Measurements from ENCODE around the gene INSIG1.

The INSIG1 gene

GRCh38 chr7:155356323-155357105 lies 58.8 kb downstream of the INSIG1 start:
- H2AFZ ChIP-seq (ENCODE audit: low read length), result no peak overlapping the region
- no peaks in the 10 kb centered on the region for H3K9me2 ChIP-seq (replicated peaks; ENCODE audit: low read depth, low read length)
- H3K36me3 ChIP-seq (ENCODE audit: insufficient read depth, low read length), result no peaks in the 10 kb centered on the region
- peaks cover 6% of the 10 kb centered on the region for H3F3A ChIP-seq (ENCODE audit: low read depth)
- no peaks in the 10 kb centered on the region for H3K27me3 ChIP-seq (ENCODE audit: insufficient read depth, low read length, poor library complexity, severe bottlenecking)
- peaks cover 39% of the 10 kb centered on the region for H3K4me1 ChIP-seq (ENCODE audit: insufficient read depth, low read length, poor library complexity, severe bottlenecking)
- H3K4me3 ChIP-seq (ENCODE audit: low read length, poor library complexity, severe bottlenecking), result no peak overlapping the region
- H3K9me3 ChIP-seq (ENCODE audit: insufficient read depth, low read depth, low read length), result no peaks in the 10 kb centered on the region
- H3K79me2 ChIP-seq (ENCODE audit: insufficient read depth, low read length), result no peaks in the 10 kb centered on the region
- H4K20me1 ChIP-seq (ENCODE audit: insufficient read depth, low read length, poor library complexity, severe bottlenecking), result no peaks in the 10 kb centered on the region
- no peak overlapping the region for H3K4me2 ChIP-seq (ENCODE audit: low read depth, low read length, poor library complexity, severe bottlenecking)
- no peak overlapping the region for H3K9ac ChIP-seq (ENCODE audit: low read depth, low read length, poor library complexity, severe bottlenecking)
- peak; percentile 64 for TF ChIP-seq CTCF (conservative IDR thresholded peaks at IDR 0.05; ENCODE audit: low read length)
- no peak for TF ChIP-seq EZH2phosphoT487 (IDR thresholded peaks at IDR 0.05; ENCODE audit: borderline replicate concordance)

GRCh38 chr7:155357573-155358041 lies 59.9 kb downstream of the INSIG1 start:
- Histone ChIP-seq H3K79me2 (ENCODE audit: insufficient read depth, low read length) (no peaks in the 10 kb centered on the region), H3K36me3 (ENCODE audit: insufficient read depth, low read length) (no peaks in the 10 kb centered on the region), H2AFZ (ENCODE audit: low read length) (no peak overlapping the region), H3K9ac (ENCODE audit: low read depth, low read length, poor library complexity, severe bottlenecking) (no peak overlapping the region), H4K20me1 (ENCODE audit: insufficient read depth, low read length, poor library complexity, severe bottlenecking) (no peaks in the 10 kb centered on the region), H3F3A (ENCODE audit: low read depth) (peaks cover 6% of the 10 kb centered on the region), H3K4me3 (ENCODE audit: low read length, poor library complexity, severe bottlenecking) (no peak overlapping the region), H3K4me2 (ENCODE audit: low read depth, low read length, poor library complexity, severe bottlenecking) (no peak overlapping the region), H3K27me3 (ENCODE audit: insufficient read depth, low read length, poor library complexity, severe bottlenecking) (no peaks in the 10 kb centered on the region), H3K9me3 (ENCODE audit: insufficient read depth, low read depth, low read length) (no peaks in the 10 kb centered on the region), H3K4me1 (ENCODE audit: insufficient read depth, low read length, poor library complexity, severe bottlenecking) (peaks cover 49% of the 10 kb centered on the region), H3K9me2 (replicated peaks; ENCODE audit: low read depth, low read length) (no peaks in the 10 kb centered on the region)
- TF ChIP-seq EZH2phosphoT487 (IDR thresholded peaks at IDR 0.05; ENCODE audit: borderline replicate concordance) (no peak), CTCF (conservative IDR thresholded peaks at IDR 0.05; ENCODE audit: low read length) (no peak)

- Histone ChIP-seq H3F3A (ENCODE audit: low read depth) (peaks cover 6% of the 10 kb centered on the region), H3K4me3 (ENCODE audit: low read length, poor library complexity, severe bottlenecking) (no peak overlapping the region), H3K4me2 (ENCODE audit: low read depth, low read length, poor library complexity, severe bottlenecking) (no peak overlapping the region), H4K20me1 (ENCODE audit: insufficient read depth, low read length, poor library complexity, severe bottlenecking) (no peaks in the 10 kb centered on the region), H3K9me3 (ENCODE audit: insufficient read depth, low read depth, low read length) (no peaks in the 10 kb centered on the region), H3K27me3 (ENCODE audit: insufficient read depth, low read length, poor library complexity, severe bottlenecking) (no peaks in the 10 kb centered on the region), H2AFZ (ENCODE audit: low read length) (no peak overlapping the region), H3K9me2 (replicated peaks; ENCODE audit: low read depth, low read length) (no peaks in the 10 kb centered on the region), H3K79me2 (ENCODE audit: insufficient read depth, low read length) (no peaks in the 10 kb centered on the region), H3K4me1 (ENCODE audit: insufficient read depth, low read length, poor library complexity, severe bottlenecking) (peaks cover 53% of the 10 kb centered on the region), H3K9ac (ENCODE audit: low read depth, low read length, poor library complexity, severe bottlenecking) (no peak overlapping the region), H3K36me3 (ENCODE audit: insufficient read depth, low read length) (no peaks in the 10 kb centered on the region)
- no peak for TF ChIP-seq EZH2phosphoT487 (IDR thresholded peaks at IDR 0.05; ENCODE audit: borderline replicate concordance)
- TF ChIP-seq CTCF (conservative IDR thresholded peaks at IDR 0.05; ENCODE audit: low read length), result no peak
Measured at GRCh38 chr7:155358066-155358947, 60.6 kb downstream of the INSIG1 start.

All from Loucy (cell line).